H9 (cell line): Measurements from ENCODE around the gene YRDC. TPM values are rescaled to one million over a fixed set of nuclear protein-coding genes. Genes with fewer than 3 reads are reported as not detected.

ENCODE experiments used
- DNase-seq: peaks from one replicate; pipeline ENCODE4 v3.0.0-alpha.2; 2017
- H2AFZ ChIP-seq: one replicate; pipeline ENCODE4 v1.6.1; 2013; ENCODE audit warnings: mild to moderate bottlenecking, low read length, control low read depth, moderate library complexity
- H2AK5ac ChIP-seq: 2 replicates; pipeline ENCODE4 v1.6.1; 2013; ENCODE audit warnings: low read length, control low read depth, mixed read lengths; ENCODE audit not compliant: insufficient read length
- H2BK120ac ChIP-seq: one replicate; pipeline ENCODE4 v1.6.1; 2013; ENCODE audit warnings: low read depth, mild to moderate bottlenecking, low read length, control low read depth, inconsistent platforms; ENCODE audit not compliant: poor library complexity, severe bottlenecking
- H2BK12ac ChIP-seq: 2 replicates; pipeline ENCODE4 v1.6.1; 2013; ENCODE audit warnings: low read length, control low read depth, mixed read lengths, low read depth; ENCODE audit not compliant: insufficient read length
- H2BK15ac ChIP-seq: 2 replicates; pipeline ENCODE4 v1.6.1; 2013; ENCODE audit warnings: low read depth, low read length, control low read depth
- H2BK20ac ChIP-seq: one replicate; pipeline ENCODE4 v1.6.1; 2013; ENCODE audit warnings: low read depth, mild to moderate bottlenecking, low read length, control low read depth, inconsistent platforms; ENCODE audit not compliant: poor library complexity, severe bottlenecking
- H2BK5ac ChIP-seq: 2 replicates; pipeline ENCODE4 v1.6.1; 2013; ENCODE audit warnings: low read length, control low read depth, mixed read lengths; ENCODE audit not compliant: insufficient read length
- H3K14ac ChIP-seq: 2 replicates; pipeline ENCODE4 v1.6.1; 2013; ENCODE audit warnings: low read length, control low read depth; ENCODE audit not compliant: insufficient read depth
- H3K18ac ChIP-seq: 2 replicates; pipeline ENCODE4 v1.6.1; 2013; ENCODE audit warnings: low read depth, mild to moderate bottlenecking, mixed read lengths, low read length, control low read depth; ENCODE audit not compliant: insufficient read length
- H3K23ac ChIP-seq: 2 replicates; pipeline ENCODE4 v1.6.1; 2013; ENCODE audit warnings: low read length, control low read depth, mixed read lengths, low read depth; ENCODE audit not compliant: insufficient read length
- H3K23me2 ChIP-seq: 2 replicates; pipeline ENCODE4 v1.6.1; 2013; ENCODE audit warnings: low read depth, mild to moderate bottlenecking, mixed read lengths, low read length, control low read depth; ENCODE audit not compliant: insufficient read length, poor library complexity, severe bottlenecking
- H3K27ac ChIP-seq: 2 replicates; pipeline ENCODE4 v1.5.1; 2013; ENCODE audit warnings: low read length, control low read depth, mixed read lengths, low read depth; ENCODE audit not compliant: insufficient read length
- H3K27me3 ChIP-seq: 2 replicates; pipeline ENCODE4 v1.6.1; 2013; ENCODE audit warnings: low read length, control low read depth, inconsistent platforms; ENCODE audit not compliant: insufficient read depth
- H3K4ac ChIP-seq: 2 replicates; pipeline ENCODE4 v1.6.1; 2013; ENCODE audit warnings: low read depth, mild to moderate bottlenecking, control low read depth, inconsistent platforms, low read length, moderate library complexity
- H3K4me1 ChIP-seq: 2 replicates; pipeline ENCODE4 v1.6.1; 2013; ENCODE audit warnings: low read length, control low read depth, inconsistent platforms; ENCODE audit not compliant: insufficient read depth
- H3K4me2 ChIP-seq: 2 replicates; pipeline ENCODE4 v1.6.1; 2013; ENCODE audit warnings: low read length, control low read depth, mixed read lengths; ENCODE audit not compliant: insufficient read length, insufficient read depth
- H3K56ac ChIP-seq: 2 replicates; pipeline ENCODE4 v1.6.1; 2013; ENCODE audit warnings: low read depth, mild to moderate bottlenecking, mixed read lengths, low read length, control low read depth; ENCODE audit not compliant: insufficient read length
- H3K79me1 ChIP-seq: 2 replicates; pipeline ENCODE4 v1.6.1; 2013; ENCODE audit warnings: low read depth, mild to moderate bottlenecking, moderate library complexity, low read length, control low read depth, inconsistent platforms; ENCODE audit not compliant: insufficient read depth, poor library complexity, severe bottlenecking
- H3K79me2 ChIP-seq: 2 replicates; pipeline ENCODE4 v1.6.1; 2013; ENCODE audit warnings: low read length, control low read depth, inconsistent platforms; ENCODE audit not compliant: insufficient read depth
- H3K9ac ChIP-seq: 2 replicates; pipeline ENCODE4 v1.6.1; 2013; ENCODE audit warnings: low read length, control low read depth, mixed read lengths; ENCODE audit not compliant: insufficient read length; ENCODE audit errors: extremely low read depth
- H3K9me3 ChIP-seq: one replicate; pipeline ENCODE4 v1.6.1; 2013; ENCODE audit warnings: low read depth, low read length, inconsistent platforms; ENCODE audit not compliant: control insufficient read depth
- H3T11ph ChIP-seq: one replicate; pipeline ENCODE4 v1.6.1; 2013; ENCODE audit warnings: mild to moderate bottlenecking, low read length, control low read depth, inconsistent platforms
- H4K20me1 ChIP-seq: one replicate; pipeline ENCODE4 v1.6.1; 2013; ENCODE audit not compliant: control insufficient read depth, insufficient read length, insufficient read depth
- H4K5ac ChIP-seq: 2 replicates; pipeline ENCODE4 v1.6.1; 2013; ENCODE audit warnings: low read depth, mild to moderate bottlenecking, mixed read lengths, low read length, control low read depth; ENCODE audit not compliant: insufficient read length
- H4K8ac ChIP-seq: replicated peaks from 2 replicates; pipeline ENCODE4 v1.6.1; 2013; ENCODE audit warnings: low read length, control low read depth, mixed read lengths, low read depth; ENCODE audit not compliant: insufficient read length
- H4K91ac ChIP-seq: 2 replicates; pipeline ENCODE4 v1.6.1; 2013; ENCODE audit warnings: low read depth, mild to moderate bottlenecking, moderate library complexity, mixed read lengths, low read length, control low read depth; ENCODE audit not compliant: insufficient read length
- H3K27ac Mint-ChIP-seq, 3 experiments: 2 replicates in 2 of 3; 3 replicates in 1 of 3; pipeline ENCODE4 v1.8.0; 2020 to 2021; ENCODE audit warnings: mixed read lengths in 3 of 3, mild to moderate bottlenecking in 1 of 3, moderate library complexity in 1 of 3
- H3K27me3 Mint-ChIP-seq: 2 replicates; pipeline ENCODE4 v1.8.0; 2021; ENCODE audit warnings: low read depth, mild to moderate bottlenecking, moderate library complexity, mixed read lengths
- H3K36me3 Mint-ChIP-seq, 3 experiments: 2 replicates in 2 of 3; 3 replicates in 1 of 3; pipeline ENCODE4 v1.8.0; 2020 to 2021; ENCODE audit warnings: low read depth in 3 of 3, mixed read lengths in 3 of 3; ENCODE audit not compliant: insufficient read depth in 1 of 3
- H3K4me1 Mint-ChIP-seq, 2 experiments: 2 replicates each; pipeline ENCODE4 v1.8.0; 2020; ENCODE audit warnings: mixed read lengths in 2 of 2
- H3K4me3 Mint-ChIP-seq, 2 experiments: 2 replicates in 1 of 2; 3 replicates in 1 of 2; pipeline ENCODE4 v1.8.0; 2020 to 2021; ENCODE audit warnings: mild to moderate bottlenecking in 2 of 2, mixed read lengths in 2 of 2, moderate library complexity in 1 of 2
- H3K9me3 Mint-ChIP-seq, 2 experiments: 2 replicates in 1 of 2; 3 replicates in 1 of 2; pipeline ENCODE4 v1.8.0; 2020; ENCODE audit warnings: mild to moderate bottlenecking in 2 of 2, mixed read lengths in 2 of 2, moderate library complexity in 1 of 2
- CTCF ChIP-seq: fragments of 200-600 bp; sonication (generic); conservative IDR thresholded peaks from 3 replicates; pipeline ENCODE4 v1.8.0; 2021; ENCODE audit warnings: antibody characterized with exemption, mild to moderate bottlenecking
- total RNA-seq: library from RNA; stranded (reverse); gene quantifications from 2 replicates; pipeline ENCODE4 v1.2.1, GENCODE V29; 2021

Gene YRDC
- total RNA-seq, 1 experiment from 2014 or later = 28.0 TPM

DNA sequence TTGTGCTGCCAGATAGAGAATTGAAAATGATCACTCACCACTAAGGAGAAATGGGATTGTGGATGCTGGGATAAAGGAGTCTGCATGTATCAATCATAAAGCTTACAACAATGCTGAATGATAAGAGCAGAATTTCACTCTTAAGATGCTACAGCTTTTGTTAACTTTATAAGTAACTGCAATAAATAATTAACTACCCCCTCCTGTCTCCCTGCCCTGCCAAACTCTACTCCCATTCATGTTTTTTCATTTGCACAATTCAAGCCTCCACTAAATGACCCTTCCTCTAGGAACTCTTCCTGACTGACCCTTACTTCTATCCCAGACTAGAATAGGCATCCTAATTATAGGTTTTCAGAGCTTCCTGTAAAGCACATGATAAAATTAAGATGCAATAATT lies 36.5 kb upstream of the YRDC start:
- no peaks in the 10 kb centered on the region for H3K23me2 ChIP-seq
- H3K79me1 ChIP-seq = peaks cover 4% of the 10 kb centered on the region
- H4K20me1 ChIP-seq = no peaks in the 10 kb centered on the region
- H3K4me2 ChIP-seq = no peak overlapping the region
- Mint-ChIP-seq H3K9me3 (no peaks in the 10 kb centered on the region), H3K4me1 (no peaks in the 10 kb centered on the region), H3K36me3 (peaks cover 0 to 8% (median 3%) of the 10 kb centered on the region in 3 experiments; a peak in 3 of 7 replicates), H3K27me3 (no peaks in the 10 kb centered on the region), H3K27ac (no peak overlapping the region), H3K4me3 (no peak overlapping the region)
- no peak overlapping the region for H3K56ac ChIP-seq
- no peak overlapping the region for H3K23ac ChIP-seq
- TF ChIP-seq CTCF = no peak
- no peak overlapping the region for H2BK120ac ChIP-seq
- no peaks in the 10 kb centered on the region for H3K27me3 ChIP-seq
- no peak overlapping the region for H3K9ac ChIP-seq
- no peak for DNase-seq
- H3K4ac ChIP-seq = no peak overlapping the region
- H3K14ac ChIP-seq = no peak overlapping the region
- H2BK20ac ChIP-seq = no peak overlapping the region
- no peak overlapping the region for H4K5ac ChIP-seq
- no peak overlapping the region for H2BK12ac ChIP-seq
- H4K91ac ChIP-seq = no peak overlapping the region
- H3K9me3 ChIP-seq = no peaks in the 10 kb centered on the region
- no peak overlapping the region for H3K27ac ChIP-seq
- no peak overlapping the region for H2AK5ac ChIP-seq
- H3K4me1 ChIP-seq = no peaks in the 10 kb centered on the region
- no peak overlapping the region for H2BK5ac ChIP-seq
- no peak overlapping the region for H3T11ph ChIP-seq
- no peaks in the 10 kb centered on the region for H3K79me2 ChIP-seq
- H3K18ac ChIP-seq = no peak overlapping the region
- no peak overlapping the region for H4K8ac ChIP-seq
- H2BK15ac ChIP-seq = no peak overlapping the region
- no peak overlapping the region for H2AFZ ChIP-seq
